GM18858 (cell line): Measurements from ENCODE around the gene MYBPC2.

Experiments used
- ATAC-seq: cut with Tn5 transposase; IDR thresholded peaks from one replicate; pipeline ENCODE4 v1.9.1; 2021; ENCODE audit not compliant: unreplicated experiment

MYBPC2 gene

GRCh38 chr19:50478901-50479715, 46.4 kb downstream of the MYBPC2 start:
- ATAC-seq = no peak

- ATAC-seq = no peak
These were observed 47.1 kb downstream of the MYBPC2 start for GRCh38 chr19:50479761-50480251.

GRCh38 chr19:50480281-50481111, 47.8 kb downstream of the MYBPC2 start:
- ATAC-seq = no peak

GRCh38 chr19:50481351-50482149, 48.9 kb downstream of the MYBPC2 start:
- no peak for ATAC-seq

DNA sequence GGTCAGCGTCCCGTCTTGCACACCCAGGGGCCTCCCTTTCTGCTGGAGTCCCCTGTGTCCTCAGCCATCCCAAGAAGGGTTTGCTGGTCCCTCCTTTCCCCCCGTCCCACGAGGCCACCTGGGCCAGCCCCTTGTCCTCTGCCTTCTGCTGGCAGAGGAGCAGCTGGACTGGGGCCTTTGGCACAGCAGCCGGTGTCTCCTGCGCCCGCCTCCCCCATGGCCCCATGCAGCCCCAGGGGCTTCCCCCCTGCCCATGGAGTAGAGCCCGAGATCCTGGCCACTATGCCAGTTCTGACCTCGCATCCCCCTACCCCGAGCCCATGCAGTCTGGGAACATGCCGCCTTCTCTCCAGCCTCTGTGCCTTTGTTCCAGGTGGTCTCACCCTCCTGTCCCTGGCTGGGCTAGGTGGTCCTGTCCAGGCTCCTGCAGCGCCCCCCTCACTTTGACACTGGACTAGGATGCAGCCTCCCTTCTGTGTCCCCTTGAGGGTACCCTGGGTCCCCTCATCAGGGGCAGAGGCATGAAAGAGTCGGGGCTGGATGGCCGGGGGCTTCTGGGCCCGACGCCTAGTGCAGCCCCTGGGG, 49.7 kb downstream of the MYBPC2 start:
- ATAC-seq = no peak

GRCh38 chr19:50482916-50483315, 50.2 kb downstream of the MYBPC2 start:
- ATAC-seq = no peak

DNA sequence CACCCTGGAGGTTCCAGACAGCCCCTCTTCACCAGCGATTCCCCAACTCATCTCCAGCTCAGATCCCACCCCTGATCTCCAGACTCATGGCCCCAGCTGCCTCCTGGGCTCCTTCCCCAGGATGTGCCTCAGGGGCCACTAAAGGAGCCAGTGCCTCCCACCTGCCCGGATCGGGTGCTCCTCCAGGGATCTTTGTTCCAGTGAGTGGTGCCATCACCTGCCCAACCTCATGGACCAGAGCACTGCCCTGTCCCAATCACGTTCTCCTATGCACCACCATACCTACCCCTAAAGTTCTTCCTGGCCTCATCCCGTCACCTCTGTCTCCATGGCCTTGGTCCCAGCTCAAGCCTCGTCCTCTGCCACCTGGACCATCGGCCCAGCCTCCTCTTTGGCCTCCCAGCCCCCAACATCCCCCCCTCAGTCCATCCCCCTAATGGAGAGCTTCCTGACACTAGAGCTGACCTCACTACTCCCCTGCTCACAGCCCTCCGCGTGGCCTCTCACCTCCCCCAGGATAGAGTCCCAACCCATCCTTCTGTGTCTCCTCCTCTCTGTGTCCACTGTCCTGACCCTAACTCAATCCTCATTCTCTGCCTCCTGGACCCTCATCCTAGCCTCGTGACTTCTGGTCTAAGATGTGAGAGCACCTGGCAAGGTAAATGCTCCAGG, 52.7 kb downstream of the MYBPC2 start:
- ATAC-seq = no peak

DNA sequence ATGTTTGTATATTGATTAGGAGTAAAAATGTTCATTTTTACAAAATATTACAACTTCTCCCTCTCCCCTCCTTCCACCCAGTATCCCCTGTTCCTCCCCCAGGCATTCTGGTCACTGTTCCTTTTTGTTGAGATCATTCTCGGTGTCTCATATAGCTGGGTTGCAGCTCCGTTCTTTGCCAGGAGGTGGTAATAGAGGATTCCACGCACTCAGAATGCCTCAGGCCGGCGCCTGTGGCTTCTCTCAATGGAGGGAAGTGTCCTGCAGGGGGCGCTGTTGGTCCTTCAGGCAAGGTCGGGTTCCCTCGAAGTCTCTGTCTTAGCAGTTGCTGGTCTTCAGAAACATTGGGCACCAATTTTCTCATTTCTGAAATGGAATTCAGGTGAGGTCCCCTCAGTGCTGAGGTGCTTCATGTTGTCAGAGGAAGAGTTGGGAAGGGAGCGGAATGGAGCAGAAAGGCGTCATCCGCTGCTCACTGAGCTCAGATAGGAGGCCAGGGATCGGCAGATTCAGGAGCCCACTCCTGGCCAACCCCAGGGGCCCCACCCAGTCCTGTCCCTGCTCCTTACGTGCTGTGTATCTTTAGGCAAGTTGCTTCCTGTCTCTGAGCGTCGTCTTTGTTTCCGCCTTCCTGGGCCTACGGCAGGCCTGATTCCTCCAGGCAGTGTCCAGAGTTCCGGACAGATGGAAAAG, 54.3 kb downstream of the MYBPC2 start:
- ATAC-seq = no peak

DNA sequence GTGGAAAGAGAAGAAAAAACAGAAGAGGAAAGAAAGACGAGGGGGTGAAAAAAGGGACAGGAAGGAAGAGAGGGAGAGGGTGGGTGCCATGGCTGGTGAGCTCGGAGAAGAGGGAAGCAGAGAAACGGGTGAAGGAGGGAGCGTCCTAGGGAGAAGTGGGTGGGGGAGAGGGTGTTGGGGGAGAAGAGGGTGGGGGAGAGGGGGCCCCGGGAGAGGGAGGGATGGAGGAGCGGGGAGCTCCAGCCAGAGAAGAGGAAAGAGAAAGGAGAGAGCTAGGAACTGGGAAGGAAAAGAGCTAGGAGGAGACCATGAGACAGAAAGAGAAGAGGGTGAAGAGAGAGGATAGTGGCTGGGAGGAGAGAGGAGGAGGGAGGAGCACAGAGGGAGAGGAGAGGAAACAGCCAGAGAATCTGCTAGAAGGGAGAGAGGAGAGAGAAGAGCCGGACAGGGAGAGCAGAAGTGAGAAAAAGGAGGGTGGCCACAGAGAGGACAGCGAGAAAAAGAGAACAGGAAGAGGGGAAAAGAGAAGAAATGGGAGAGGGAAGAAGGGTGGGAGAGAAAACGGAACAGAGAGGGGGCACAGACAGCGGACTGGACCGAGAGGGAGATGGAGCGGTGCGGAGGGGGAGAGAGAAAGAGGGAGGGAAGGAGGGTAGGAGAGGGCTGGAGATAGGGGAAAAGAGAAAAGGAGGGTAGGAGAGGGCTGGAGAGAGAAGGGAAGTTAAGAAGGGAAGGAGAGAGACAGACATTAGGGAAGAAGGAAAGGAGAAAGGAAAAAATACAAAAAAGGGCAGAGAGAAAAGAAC, 55.9 kb downstream of the MYBPC2 start:
- ATAC-seq = no peak

DNA sequence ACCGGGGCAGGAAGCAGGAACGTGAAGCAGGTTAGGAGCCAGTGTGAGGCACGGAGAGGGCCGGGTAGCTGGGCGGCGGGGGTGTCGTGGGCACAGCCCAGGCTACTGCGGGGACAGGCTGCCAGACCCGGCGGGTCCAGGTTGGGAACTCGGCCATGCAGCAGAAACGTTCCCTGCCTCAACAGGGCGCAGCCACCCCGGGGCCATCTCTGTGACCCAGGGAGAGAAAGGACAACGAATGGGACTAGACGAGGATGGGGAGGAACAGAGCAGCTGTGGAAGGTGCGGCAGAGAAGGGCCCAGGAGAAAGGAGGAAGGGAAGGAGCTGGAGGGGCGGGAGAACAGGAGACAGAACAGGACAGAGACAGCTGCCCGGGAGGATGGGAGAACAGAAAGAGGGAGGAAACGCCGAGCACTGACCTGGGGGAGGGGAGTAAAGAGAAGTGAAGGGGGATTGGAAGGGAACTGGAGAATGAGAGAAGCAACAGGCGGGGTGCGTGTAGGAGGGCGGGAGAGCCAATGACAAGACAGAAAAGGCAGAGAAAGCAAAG, 56.8 kb downstream of the MYBPC2 start:
- no peak for ATAC-seq

- no peak for ATAC-seq
These were observed 57.7 kb downstream of the MYBPC2 start for GRCh38 chr19:50490411-50490811.

DNA sequence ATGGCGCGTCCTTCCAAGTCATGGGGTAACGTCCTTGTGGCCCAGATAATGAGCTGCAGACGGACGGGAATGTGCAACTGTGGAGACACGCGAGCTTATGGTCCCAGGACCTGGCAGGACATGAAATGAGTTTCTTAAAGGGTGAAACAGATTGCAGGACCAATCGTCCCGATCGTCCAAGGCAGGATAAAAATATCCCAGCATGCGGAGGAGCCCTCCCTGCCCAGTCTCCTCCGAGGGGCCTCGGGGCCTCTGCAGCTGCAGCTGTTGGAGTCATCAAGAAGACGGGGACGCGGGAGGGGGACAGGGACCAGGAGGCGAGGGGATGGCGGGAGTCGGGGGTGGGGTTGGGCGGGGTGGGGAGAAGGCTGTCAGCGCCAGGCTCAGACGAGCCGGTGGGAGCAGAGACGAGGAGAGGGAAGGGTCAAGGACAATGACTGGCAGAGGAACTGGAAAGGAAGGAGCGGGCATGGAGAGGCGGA, 58.3 kb downstream of the MYBPC2 start:
- ATAC-seq = no peak

- no peak for ATAC-seq
These were observed 59.8 kb downstream of the MYBPC2 start for GRCh38 chr19:50492303-50493052.

GRCh38 chr19:50493171-50493570, 60.5 kb downstream of the MYBPC2 start:
- ATAC-seq = no peak

DNA sequence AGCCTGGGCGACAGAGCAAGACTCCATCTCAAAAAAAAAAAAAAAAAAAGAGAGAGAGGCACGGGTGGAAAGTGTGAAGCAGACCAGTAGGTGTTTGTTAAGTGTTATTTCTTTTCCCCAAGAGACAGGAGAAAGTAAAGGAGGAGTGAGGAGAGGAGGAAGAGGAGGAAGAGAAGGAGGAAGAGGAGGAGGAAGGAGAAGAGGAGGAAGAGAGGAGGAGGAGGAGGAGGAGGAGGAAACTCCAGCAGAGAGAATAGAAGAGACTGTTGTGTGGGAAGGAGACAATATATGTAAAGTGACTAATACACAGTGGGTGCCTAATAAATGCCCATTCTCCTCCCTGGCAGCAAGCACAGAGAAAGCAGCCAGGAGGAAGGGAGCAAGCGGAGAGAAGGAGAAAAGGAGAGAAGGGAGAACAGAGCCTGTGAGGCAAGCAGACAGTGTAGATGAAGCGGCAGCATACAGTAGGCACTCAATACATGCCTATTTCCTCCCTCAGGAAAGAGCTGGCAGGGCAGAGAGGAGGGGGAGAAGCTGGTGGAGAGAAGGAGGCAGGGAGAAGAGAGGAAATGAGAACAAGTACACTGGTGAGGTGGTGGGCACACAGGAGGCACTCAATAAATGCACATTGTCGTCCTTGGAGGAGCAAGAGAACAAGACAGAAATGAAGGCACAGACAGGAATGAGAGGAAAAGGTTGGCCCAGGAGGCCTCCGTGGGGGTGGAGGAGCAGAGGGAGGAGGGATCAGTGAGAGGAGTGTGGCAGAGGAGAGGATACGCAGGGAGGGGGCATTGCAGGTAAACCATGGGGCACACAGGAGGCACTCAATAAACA, 61.7 kb downstream of the MYBPC2 start:
- ATAC-seq = no peak

DNA sequence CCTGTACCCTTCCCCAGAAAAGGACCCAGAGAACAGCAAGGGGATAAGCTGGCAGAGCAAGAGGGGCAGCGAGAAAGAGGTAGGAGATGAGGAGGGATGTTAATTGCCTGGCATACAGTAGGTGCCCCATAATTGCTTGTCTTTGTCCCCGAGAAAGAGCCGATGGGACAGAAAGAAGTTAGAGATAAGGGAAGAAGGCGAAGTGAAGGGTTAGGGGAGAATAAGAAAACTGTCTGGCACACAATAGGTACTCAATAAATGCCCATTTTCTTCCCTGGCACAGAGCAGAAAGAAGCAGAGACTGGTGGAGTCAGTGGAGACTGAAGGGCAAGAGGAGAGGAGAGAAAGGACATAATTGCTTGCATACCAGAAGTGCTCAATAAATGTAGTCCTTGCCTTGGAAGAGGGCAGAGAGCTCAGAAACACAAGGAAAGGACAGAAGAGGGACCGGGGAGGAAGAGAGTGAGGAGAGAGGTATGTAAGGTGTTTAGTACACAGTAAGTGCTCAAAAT, 62.4 kb downstream of the MYBPC2 start:
- no peak for ATAC-seq
